Vagina (tissue), 2 donors: Measurements from ENCODE around the gene KAZN. TPM values are rescaled to one million over a fixed set of nuclear protein-coding genes. Genes with fewer than 3 reads are reported as not detected.
A peak's percentile ranks its signal among the peaks of the same experiment; 100 is the strongest.

Experiments
- DNase-seq, 2 donors: peaks; one replicate each; pipeline ENCODE4 v3.0.0-alpha.2; 2017; ENCODE audit errors: extremely low spot score in 2 of 2
- H3K27ac ChIP-seq: fragments of 200-600 bp; sonication (generic); one replicate; pipeline ENCODE4 v1.5.1; 2019
- H3K27me3 ChIP-seq: fragments of 200-600 bp; sonication (generic); one replicate; pipeline ENCODE4 v1.5.1; 2019
- H3K36me3 ChIP-seq, 2 donors: fragments of 200-600 bp; sonication (generic); one replicate each; pipeline ENCODE4 v1.5.1; 2017 to 2019
- H3K4me1 ChIP-seq: fragments of 200-600 bp; sonication (generic); one replicate; pipeline ENCODE4 v1.5.1; 2019
- H3K4me3 ChIP-seq, 2 donors: fragments of 200-600 bp; sonication (generic); 1 replicate in 1 of 2; 2 replicates in 1 of 2; pipeline ENCODE4 v1.5.1; 2016 to 2019
- H3K9me3 ChIP-seq: fragments of 200-600 bp; sonication (generic); one replicate; pipeline ENCODE4 v1.5.1; 2019
- CTCF ChIP-seq, 3 experiments: fragments of 450-650 bp in 2 of 3; fragments of 200-600 bp in 1 of 3; sonication (generic) in 1 of 3; IDR thresholded peaks; one replicate each; pipeline ENCODE4 v1.5.1; 2017 to 2019; ENCODE audit warnings: antibody characterized with exemption in 3 of 3, mild to moderate bottlenecking in 2 of 3, moderate library complexity in 2 of 3
- POLR2A ChIP-seq, 2 donors: fragments of 450-650 bp; IDR thresholded peaks; one replicate each; pipeline ENCODE4 v1.6.1; 2017; ENCODE audit warnings: antibody characterized with exemption in 2 of 2, mild to moderate bottlenecking in 2 of 2, moderate library complexity in 2 of 2
- POLR2AphosphoS5 ChIP-seq, 2 donors: sonication (generic); formaldehyde crosslinking; IDR thresholded peaks; one replicate each; pipeline ENCODE4 v1.9.0; 2017; ENCODE audit warnings: antibody characterized with exemption in 2 of 2, mild to moderate bottlenecking in 2 of 2, low read depth in 1 of 2; ENCODE audit not compliant: insufficient read depth in 1 of 2
- intact Hi-C: fragments of 100-400 bp; cut with DNase I; formaldehyde crosslinking; loops from one replicate; pipeline ENCODE4 v1.15.1; 2023
- total RNA-seq: library from RNA; depleted of rRNA; stranded (reverse); fragments of >200 nt; gene quantifications from one replicate; pipeline ENCODE4 v1.2.3, GENCODE V29; 2016

Gene KAZN
- total RNA-seq, 1 donor from 2014 or later: 29.5 TPM

- Histone ChIP-seq H3K4me1 (peaks cover 18% of the 10 kb centered on the region), H3K36me3 (no peaks in the 10 kb centered on the region), H3K4me3 (no peak overlapping the region), H3K27me3 (no peaks in the 10 kb centered on the region), H3K9me3 (no peaks in the 10 kb centered on the region), H3K27ac (peak overlapping the region; percentile 61)
- intact Hi-C loops: no loop called here
- TF ChIP-seq POLR2AphosphoS5 (IDR thresholded peaks at IDR 0.05; ENCODE audit: insufficient read depth in 1 of 2, low read depth in 1 of 2): no peak
- no peak for TF ChIP-seq POLR2A (IDR thresholded peaks at IDR 0.05)
- no peak for TF ChIP-seq CTCF (IDR thresholded peaks at IDR 0.05)
- DNase-seq: no peak
Measured at GRCh38 chr1:15020943-15021745, 422.7 kb downstream of the KAZN start.

GRCh38 chr1:15022048-15022447 is 423.6 kb downstream of the KAZN start:
- DNase-seq: no peak
- Histone ChIP-seq H3K27me3 (no peaks in the 10 kb centered on the region), H3K36me3 (no peaks in the 10 kb centered on the region), H3K4me1 (peaks cover 18% of the 10 kb centered on the region), H3K9me3 (no peaks in the 10 kb centered on the region), H3K27ac (no peak overlapping the region), H3K4me3 (no peak overlapping the region)
- intact Hi-C loops: no loop called here
- no peak for TF ChIP-seq CTCF (IDR thresholded peaks at IDR 0.05)
- TF ChIP-seq POLR2AphosphoS5 (IDR thresholded peaks at IDR 0.05; ENCODE audit: insufficient read depth in 1 of 2, low read depth in 1 of 2): no peak
- TF ChIP-seq POLR2A (IDR thresholded peaks at IDR 0.05): no peak

- H3K27ac ChIP-seq: no peak overlapping the region
- H3K27me3 ChIP-seq: no peaks in the 10 kb centered on the region
- H3K4me3 ChIP-seq: no peak overlapping the region
- no peaks in the 10 kb centered on the region for H3K9me3 ChIP-seq
- no peak for DNase-seq
- intact Hi-C loops: no loop called here
- H3K4me1 ChIP-seq: peaks cover 28% of the 10 kb centered on the region
- H3K36me3 ChIP-seq: no peaks in the 10 kb centered on the region
- TF ChIP-seq POLR2AphosphoS5 (IDR thresholded peaks at IDR 0.05; ENCODE audit: insufficient read depth in 1 of 2, low read depth in 1 of 2) (no peak), CTCF (IDR thresholded peaks at IDR 0.05) (no peak), POLR2A (IDR thresholded peaks at IDR 0.05) (no peak)
Measured at GRCh38 chr1:15023205-15023604, 424.7 kb downstream of the KAZN start.

GRCh38 chr1:15023976-15024375 is 425.5 kb downstream of the KAZN start:
- no peaks in the 10 kb centered on the region for H3K36me3 ChIP-seq
- H3K27me3 ChIP-seq: no peaks in the 10 kb centered on the region
- no peaks in the 10 kb centered on the region for H3K9me3 ChIP-seq
- TF ChIP-seq CTCF (IDR thresholded peaks at IDR 0.05): no peak
- no peak for TF ChIP-seq POLR2A (IDR thresholded peaks at IDR 0.05)
- TF ChIP-seq POLR2AphosphoS5 (IDR thresholded peaks at IDR 0.05; ENCODE audit: insufficient read depth in 1 of 2, low read depth in 1 of 2): no peak
- no peak overlapping the region for H3K27ac ChIP-seq
- no peak overlapping the region for H3K4me3 ChIP-seq
- no peak for DNase-seq
- intact Hi-C loops: no loop called here
- peaks cover 34% of the 10 kb centered on the region for H3K4me1 ChIP-seq

- intact Hi-C loops: loop anchor here (1.0 kb wide), 1 partner anchor 101 kb away; no protein-coding TSS in a partner anchor
- no peaks in the 10 kb centered on the region for H3K9me3 ChIP-seq
- H3K27me3 ChIP-seq: no peaks in the 10 kb centered on the region
- DNase-seq: no peak
- peaks cover 26% of the 10 kb centered on the region for H3K4me1 ChIP-seq
- no peak for TF ChIP-seq POLR2A (IDR thresholded peaks at IDR 0.05)
- TF ChIP-seq POLR2AphosphoS5 (IDR thresholded peaks at IDR 0.05; ENCODE audit: insufficient read depth in 1 of 2, low read depth in 1 of 2): no peak
- no peak for TF ChIP-seq CTCF (IDR thresholded peaks at IDR 0.05)
- H3K36me3 ChIP-seq: no peaks in the 10 kb centered on the region
- no peak overlapping the region for H3K4me3 ChIP-seq
- peak overlapping the region; percentile 14 for H3K27ac ChIP-seq
Measured at GRCh38 chr1:15026117-15026489, 427.6 kb downstream of the KAZN start.
